HL-60 (cell line): ENCODE data around the gene ALDH3A1.

Source experiments
- DNase-seq, 2 experiments: peaks; one replicate each; pipeline ENCODE4 v3.0.0-alpha.2; 2010 to 2020; ENCODE audit warnings: low read depth in 1 of 2, low spot score in 1 of 2
- H3K27ac ChIP-seq: fragments of 250-450 bp; sonication (Bioruptor Pico); replicated peaks from 2 replicates; pipeline ENCODE4 v1.5.1; 2020; ENCODE audit warnings: mild to moderate bottlenecking, moderate library complexity
- H3K27me3 ChIP-seq: fragments of 250-450 bp; sonication (Bioruptor Pico); 2 replicates; pipeline ENCODE4 v1.5.1; 2021; ENCODE audit warnings: mild to moderate bottlenecking, moderate library complexity; ENCODE audit not compliant: insufficient read depth, poor library complexity, severe bottlenecking
- H3K4me3 ChIP-seq: replicated peaks from 2 replicates; pipeline ENCODE4 v1.5.1; 2011; ENCODE audit warnings: mild to moderate bottlenecking, control low read depth, low read length; ENCODE audit not compliant: insufficient read depth
- CTCF ChIP-seq: IDR thresholded peaks from one replicate; pipeline ENCODE4 v1.5.1; 2011; ENCODE audit warnings: low read length, control low read depth, inconsistent platforms; ENCODE audit not compliant: insufficient read depth
- GABPA ChIP-seq: IDR thresholded peaks from 2 replicates; pipeline ENCODE4 v1.6.1; 2012; ENCODE audit warnings: low read depth
- POLR2AphosphoS5 ChIP-seq: IDR thresholded peaks from 2 replicates; pipeline ENCODE4 v1.6.1; 2012; ENCODE audit warnings: low read depth
- SPI1 ChIP-seq: IDR thresholded peaks from 2 replicates; pipeline ENCODE4 v1.6.1; 2012; ENCODE audit warnings: low read depth, mild to moderate bottlenecking, borderline replicate concordance
- TF ChIP-seq, protein P1 (sequence below): IDR thresholded peaks from 2 replicates; pipeline ENCODE4 v1.6.1; 2012; ENCODE audit warnings: low read depth; ENCODE audit not compliant: insufficient replicate concordance

Gene ALDH3A1

GRCh38 chr17:19718613-19719354 is 29.3 kb downstream of the ALDH3A1 start:
- DNase-seq = no peak
- no peak overlapping the region for H3K4me3 ChIP-seq
- no peaks in the 10 kb centered on the region for H3K27me3 ChIP-seq
- no peak overlapping the region for H3K27ac ChIP-seq
- TF ChIP-seq, protein P1, sequence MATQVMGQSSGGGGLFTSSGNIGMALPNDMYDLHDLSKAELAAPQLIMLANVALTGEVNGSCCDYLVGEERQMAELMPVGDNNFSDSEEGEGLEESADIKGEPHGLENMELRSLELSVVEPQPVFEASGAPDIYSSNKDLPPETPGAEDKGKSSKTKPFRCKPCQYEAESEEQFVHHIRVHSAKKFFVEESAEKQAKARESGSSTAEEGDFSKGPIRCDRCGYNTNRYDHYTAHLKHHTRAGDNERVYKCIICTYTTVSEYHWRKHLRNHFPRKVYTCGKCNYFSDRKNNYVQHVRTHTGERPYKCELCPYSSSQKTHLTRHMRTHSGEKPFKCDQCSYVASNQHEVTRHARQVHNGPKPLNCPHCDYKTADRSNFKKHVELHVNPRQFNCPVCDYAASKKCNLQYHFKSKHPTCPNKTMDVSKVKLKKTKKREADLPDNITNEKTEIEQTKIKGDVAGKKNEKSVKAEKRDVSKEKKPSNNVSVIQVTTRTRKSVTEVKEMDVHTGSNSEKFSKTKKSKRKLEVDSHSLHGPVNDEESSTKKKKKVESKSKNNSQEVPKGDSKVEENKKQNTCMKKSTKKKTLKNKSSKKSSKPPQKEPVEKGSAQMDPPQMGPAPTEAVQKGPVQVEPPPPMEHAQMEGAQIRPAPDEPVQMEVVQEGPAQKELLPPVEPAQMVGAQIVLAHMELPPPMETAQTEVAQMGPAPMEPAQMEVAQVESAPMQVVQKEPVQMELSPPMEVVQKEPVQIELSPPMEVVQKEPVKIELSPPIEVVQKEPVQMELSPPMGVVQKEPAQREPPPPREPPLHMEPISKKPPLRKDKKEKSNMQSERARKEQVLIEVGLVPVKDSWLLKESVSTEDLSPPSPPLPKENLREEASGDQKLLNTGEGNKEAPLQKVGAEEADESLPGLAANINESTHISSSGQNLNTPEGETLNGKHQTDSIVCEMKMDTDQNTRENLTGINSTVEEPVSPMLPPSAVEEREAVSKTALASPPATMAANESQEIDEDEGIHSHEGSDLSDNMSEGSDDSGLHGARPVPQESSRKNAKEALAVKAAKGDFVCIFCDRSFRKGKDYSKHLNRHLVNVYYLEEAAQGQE = no peak
- TF ChIP-seq GABPA (no peak), POLR2AphosphoS5 (no peak), CTCF (no peak), SPI1 (no peak)

- TF ChIP-seq POLR2AphosphoS5 (no peak), CTCF (no peak), SPI1 (no peak), GABPA (no peak)
- TF ChIP-seq, protein P1 = no peak
- no peak overlapping the region for H3K27ac ChIP-seq
- no peak for DNase-seq
- H3K27me3 ChIP-seq = no peaks in the 10 kb centered on the region
- H3K4me3 ChIP-seq = no peak overlapping the region
Observed at GRCh38 chr17:19718041-19718612, 30.0 kb downstream of the ALDH3A1 start.

GRCh38 chr17:19717411-19717908 is 30.6 kb downstream of the ALDH3A1 start:
- Histone ChIP-seq H3K27ac (no peak overlapping the region), H3K27me3 (no peaks in the 10 kb centered on the region), H3K4me3 (no peak overlapping the region)
- no peak for TF ChIP-seq POLR2AphosphoS5
- TF ChIP-seq, protein P1 = no peak
- DNase-seq = no peak
